ENCODE data around the gene HOXB2.

Gene HOXB2

GRCh38 chr17:48586355-48587258, 41.7 kb upstream of the HOXB2 start:
- H3F3A ChIP-seq (ENCODE audit: insufficient read depth): no peaks in the 10 kb centered on the region
- H3K9me2 ChIP-seq (replicated peaks; ENCODE audit: insufficient read depth, low read length): no peaks in the 10 kb centered on the region
- H2AFZ ChIP-seq (ENCODE audit: low read depth, low read length, severe bottlenecking): no peak overlapping the region
- H3K79me2 ChIP-seq (ENCODE audit: insufficient read depth, low read length): no peaks in the 10 kb centered on the region
- H3K9ac ChIP-seq (ENCODE audit: low read length): no peak overlapping the region
- H3K9me3 ChIP-seq (ENCODE audit: insufficient read depth, low read length): no peaks in the 10 kb centered on the region
- H3K4me3 ChIP-seq (ENCODE audit: insufficient read depth, low read length, poor library complexity, severe bottlenecking): no peak overlapping the region
- H3K27ac ChIP-seq (ENCODE audit: low read depth, low read length): no peak overlapping the region
- no peak for TF ChIP-seq CTCF (IDR thresholded peaks at IDR 0.05; ENCODE audit: insufficient read depth, low read length, poor library complexity, severe bottlenecking)
- TF ChIP-seq EZH2phosphoT487 (conservative IDR thresholded peaks at IDR 0.05; ENCODE audit: low read length): no peak
- H3K27me3 ChIP-seq (ENCODE audit: low read length): no peaks in the 10 kb centered on the region
- H3K4me2 ChIP-seq (ENCODE audit: low read depth, low read length, poor library complexity, severe bottlenecking): no peak overlapping the region
- H4K20me1 ChIP-seq (ENCODE audit: low read depth, low read length): no peaks in the 10 kb centered on the region
- no peaks in the 10 kb centered on the region for H3K36me3 ChIP-seq (ENCODE audit: low read length)

GRCh38 chr17:48584223-48584741, 39.4 kb upstream of the HOXB2 start:
- no peak overlapping the region for H3K4me3 ChIP-seq (ENCODE audit: insufficient read depth, low read length, poor library complexity, severe bottlenecking)
- TF ChIP-seq CTCF (IDR thresholded peaks at IDR 0.05; ENCODE audit: insufficient read depth, low read length, poor library complexity, severe bottlenecking) (no peak), EZH2phosphoT487 (conservative IDR thresholded peaks at IDR 0.05; ENCODE audit: low read length) (no peak)
- H3K9ac ChIP-seq (ENCODE audit: low read length): no peak overlapping the region
- H3K4me2 ChIP-seq (ENCODE audit: low read depth, low read length, poor library complexity, severe bottlenecking): no peak overlapping the region
- no peaks in the 10 kb centered on the region for H3K79me2 ChIP-seq (ENCODE audit: insufficient read depth, low read length)
- H3K27me3 ChIP-seq (ENCODE audit: low read length): no peaks in the 10 kb centered on the region
- H3K9me2 ChIP-seq (replicated peaks; ENCODE audit: insufficient read depth, low read length): no peaks in the 10 kb centered on the region
- H3K27ac ChIP-seq (ENCODE audit: low read depth, low read length): no peak overlapping the region
- H2AFZ ChIP-seq (ENCODE audit: low read depth, low read length, severe bottlenecking): no peak overlapping the region
- no peaks in the 10 kb centered on the region for H3K9me3 ChIP-seq (ENCODE audit: insufficient read depth, low read length)
- no peaks in the 10 kb centered on the region for H4K20me1 ChIP-seq (ENCODE audit: low read depth, low read length)
- no peaks in the 10 kb centered on the region for H3F3A ChIP-seq (ENCODE audit: insufficient read depth)
- H3K36me3 ChIP-seq (ENCODE audit: low read length): no peaks in the 10 kb centered on the region

- Histone ChIP-seq H3K4me3 (ENCODE audit: insufficient read depth, low read length, poor library complexity, severe bottlenecking) (no peak overlapping the region), H3F3A (ENCODE audit: insufficient read depth) (no peaks in the 10 kb centered on the region), H3K9me3 (ENCODE audit: insufficient read depth, low read length) (no peaks in the 10 kb centered on the region), H3K36me3 (ENCODE audit: low read length) (no peaks in the 10 kb centered on the region), H3K27ac (ENCODE audit: low read depth, low read length) (no peak overlapping the region), H3K9ac (ENCODE audit: low read length) (no peak overlapping the region), H2AFZ (ENCODE audit: low read depth, low read length, severe bottlenecking) (no peak overlapping the region), H3K4me2 (ENCODE audit: low read depth, low read length, poor library complexity, severe bottlenecking) (no peak overlapping the region), H3K79me2 (ENCODE audit: insufficient read depth, low read length) (no peaks in the 10 kb centered on the region), H3K9me2 (replicated peaks; ENCODE audit: insufficient read depth, low read length) (no peaks in the 10 kb centered on the region), H4K20me1 (ENCODE audit: low read depth, low read length) (no peaks in the 10 kb centered on the region), H3K27me3 (ENCODE audit: low read length) (no peaks in the 10 kb centered on the region)
- TF ChIP-seq CTCF (IDR thresholded peaks at IDR 0.05; ENCODE audit: insufficient read depth, low read length, poor library complexity, severe bottlenecking) (no peak), EZH2phosphoT487 (conservative IDR thresholded peaks at IDR 0.05; ENCODE audit: low read length) (no peak)
Observed at GRCh38 chr17:48583708-48584222, 38.9 kb upstream of the HOXB2 start.

All from SU-DHL-6 (cell line).